HepG2 (cell line): ENCODE results near the gene WRAP73. TPM values are rescaled to one million over a fixed set of nuclear protein-coding genes. Genes with fewer than 3 reads are reported as not detected.
"Not testable (repeated sequence)": the region's sequence is repeated elsewhere in the genome, so short reads cannot be mapped to it uniquely, and the experiment has no call there.

Source experiments
- ATAC-seq: fragments of 200-7000 bp; cut with Tn5 transposase; 3 replicates; pipeline ENCODE4 v1.9.1; 2020; ENCODE audit warnings: mild to moderate bottlenecking, moderate library complexity
- BruUV-seq: library from RNA; stranded (reverse); fragments of 400-500 nt; replicated peaks from 2 replicates; lab custom pipeline; 2021; lab: Mats Ljungman, UMichigan
- CTCF ChIA-PET: fragments of 300-600 bp; formaldehyde crosslinking; extraction: SDS; loops from one replicate; lab custom pipeline; 2021; ENCODE audit warnings: low total read pairs, inconsistent platforms, low intra/inter-chr PET ratio; lab: Yijun Ruan, JAX
- POLR2A ChIA-PET: fragments of 350-600 bp; sonication (Branson Sonifier 250); formaldehyde crosslinking; loops from one replicate; lab custom pipeline; 2020; ENCODE audit warnings: antibody characterized with exemption, inconsistent platforms; lab: Yijun Ruan, JAX
- DNase-seq: peaks from one replicate; pipeline ENCODE4 v3.0.0-alpha.2; 2015; ENCODE audit warnings: low spot score
- FAIRE-seq: peaks from 3 replicates; lab custom pipeline; 2011; peaks lifted over from hg19 to GRCh38; lab: Jason Lieb, UNC
- H2AFZ ChIP-seq: one replicate; pipeline ENCODE4 v1.6.1; 2011; ENCODE audit warnings: low read length, inconsistent platforms
- H3K27ac ChIP-seq: fragments of 300-600 bp; 3 replicates; pipeline ENCODE4 v1.8.0; 2011; ENCODE audit warnings: mixed run types, mild to moderate bottlenecking, mixed read lengths, low read length, inconsistent platforms; ENCODE audit not compliant: insufficient read depth; ENCODE audit errors: extremely low read length
- H3K27me3 ChIP-seq, 2 experiments: fragments of 200-600 bp in 1 of 2; 2 replicates in 1 of 2; 3 replicates in 1 of 2; pipeline versions ENCODE4 v1.6.0 to v1.8.0; 2011; ENCODE audit warnings: low read length in 2 of 2, mild to moderate bottlenecking in 2 of 2, moderate library complexity in 2 of 2, inconsistent platforms in 1 of 2; ENCODE audit not compliant: insufficient read depth in 2 of 2, control insufficient read depth in 1 of 2
- H3K36me3 ChIP-seq, 2 experiments: fragments of 200-600 bp in 1 of 2; replicated peaks in 1 of 2; 2 replicates in 1 of 2; 3 replicates in 1 of 2; pipeline versions ENCODE4 v1.5.1 to v1.8.0; 2011; ENCODE audit warnings: low read length in 2 of 2, inconsistent platforms in 1 of 2; ENCODE audit not compliant: insufficient read depth in 2 of 2, control insufficient read depth in 1 of 2
- H3K4me1 ChIP-seq: 2 replicates; pipeline ENCODE4 v1.5.1; 2012; ENCODE audit warnings: low read length, inconsistent platforms; ENCODE audit not compliant: insufficient read depth
- H3K4me2 ChIP-seq: 2 replicates; pipeline ENCODE4 v1.6.0; 2011; ENCODE audit warnings: low read depth, low read length, inconsistent platforms
- H3K4me3 ChIP-seq, 3 experiments: fragments of 200-600 bp in 1 of 3; sonication (generic), shearing (Covaris generic) in 1 of 3; replicated peaks in 1 of 3; 2 replicates each; pipeline ENCODE4 v1.5.1; 2011 to 2016; ENCODE audit warnings: low read length in 3 of 3, inconsistent platforms in 2 of 3, low read depth in 2 of 3, mild to moderate bottlenecking in 2 of 3, control low read depth in 1 of 3, mixed read lengths in 1 of 3; ENCODE audit not compliant: insufficient read depth in 1 of 3
- H3K79me2 ChIP-seq: one replicate; pipeline ENCODE4 v1.6.1; 2011; ENCODE audit warnings: low read length, inconsistent platforms; ENCODE audit not compliant: insufficient read depth
- H3K9ac ChIP-seq: 2 replicates; pipeline ENCODE4 v1.6.0; 2011; ENCODE audit warnings: mild to moderate bottlenecking, low read depth, low read length, inconsistent platforms; ENCODE audit not compliant: insufficient read depth
- H3K9me3 ChIP-seq: 2 replicates; pipeline ENCODE4 v1.5.1; 2012; ENCODE audit warnings: mild to moderate bottlenecking, low read length
- H4K20me1 ChIP-seq: 2 replicates; pipeline ENCODE4 v1.6.0; 2011; ENCODE audit warnings: inconsistent platforms, mild to moderate bottlenecking, low read length, moderate library complexity; ENCODE audit not compliant: insufficient read depth
- CEBPB ChIP-seq: IDR thresholded peaks from 2 replicates; pipeline ENCODE4 v1.6.1; 2011; ENCODE audit warnings: low read depth, low read length, improper control_type of control experiment, borderline replicate concordance
- MNT ChIP-seq: fragments of 450-650 bp; IDR thresholded peaks from 2 replicates; pipeline ENCODE4 v1.6.1; 2016
- WGBS: methylation state at CpG from one replicate; pipeline ENCODE4 v1.1.6; 2017; ENCODE audit warnings: low lambda C conversion rate; 5-methylcytosine and 5-hydroxymethylcytosine counted together
- in situ Hi-C: cut with HindIII; loops from 2 replicates; pipeline ENCODE4 v1.10.0; 2017; ENCODE audit warnings: low pct_unique_long_range_greater_than_20kb; ENCODE audit not compliant: extremely low pct_ligation_motif_present
- intact Hi-C: fragments of 100-400 bp; cut with micrococcal nuclease; formaldehyde crosslinking; loops from one replicate; pipeline ENCODE4 v1.10.0; 2022; ENCODE audit not compliant: unreplicated experiment
- polyA plus RNA-seq, 8 experiments: library from polyadenylated mRNA; depleted of rRNA in 3 of 8; stranded (reverse) in 7 of 8; unstranded in 1 of 8; fragments of >200 nt; fragmentation: Illumina TruSeq in 4 of 8; extraction: Trizol in 4 of 8; gene quantifications; 2 replicates each; pipeline versions ENCODE4 v1.2.1 to v1.2.3, GENCODE V29; 2011 to 2016; ENCODE audit warnings: low read depth in 4 of 8, missing spikeins in 1 of 8, mixed read lengths in 1 of 8; ENCODE audit not compliant: insufficient read depth in 1 of 8
- total RNA-seq, 5 experiments: library from RNA; depleted of rRNA; stranded (reverse); fragments of >200 nt; fragmentation: Illumina TruSeq; extraction: Trizol; gene quantifications; 2 replicates each; pipeline ENCODE4 v1.2.3, GENCODE V29; 2016; ENCODE audit warnings: low read depth in 1 of 5

The WRAP73 gene
- total and polyA plus RNA-seq, 2 of the 13 experiments (the other 11 are each of a cell fraction or from before 2014, with no cell fraction given), result 18.1 to 40.4 TPM

- Histone ChIP-seq H3K4me3 (no peak overlapping the region), H4K20me1 (no peaks in the 10 kb centered on the region; the same call in 1 of the 2 replicates), H3K4me2 (no peak overlapping the region), H2AFZ (no peak overlapping the region), H3K9me3 (no peaks in the 10 kb centered on the region)
- WGBS, result 72% methylated on average over 19 of the region's 19 CpGs
- CTCF ChIA-PET, result interaction anchor here (1.2 kb wide), 1 partner anchor 33 kb away, joined by 5 read pairs; no protein-coding TSS in a partner anchor
- in situ Hi-C loops, result no loop called here
- POLR2A ChIA-PET, result no interaction called here
- TF ChIP-seq MNT, result peak; percentile 99
- TF ChIP-seq CEBPB, result no peak
- TF ChIP-seq, all 625 proteins: peak for 1
- H3K9ac ChIP-seq, result no peak overlapping the region
- no TSS peak for BruUV-seq
- no peak for FAIRE-seq
- H3K27ac ChIP-seq, result no peak overlapping the region
- peaks cover 5 to 41% of the 10 kb centered on the region in 2 experiments for H3K27me3 ChIP-seq
- no peaks in the 10 kb centered on the region for H3K36me3 ChIP-seq
- no peak for DNase-seq
- H3K4me1 ChIP-seq, result peaks cover 27% of the 10 kb centered on the region
- intact Hi-C loops, result loop anchor here (2.0 kb wide), 1 partner anchor 33 kb away; no protein-coding TSS in a partner anchor
- no peak for ATAC-seq
- H3K79me2 ChIP-seq, result no peaks in the 10 kb centered on the region
These were observed 63.8 kb downstream of the WRAP73 start for GRCh38 chr1:3585940-3586568.

- Histone ChIP-seq H3K27me3 (peaks cover 6 to 40% of the 10 kb centered on the region in 2 experiments), H3K4me1 (peaks cover 21% of the 10 kb centered on the region)
- ATAC-seq, in situ Hi-C loops, FAIRE-seq, H2AFZ ChIP-seq, H4K20me1 ChIP-seq, H3K4me3 ChIP-seq, H3K4me2 ChIP-seq, intact Hi-C loops, POLR2A ChIA-PET, H3K36me3 ChIP-seq, BruUV-seq, H3K9me3 ChIP-seq, H3K79me2 ChIP-seq, H3K9ac ChIP-seq, H3K27ac ChIP-seq, DNase-seq, CTCF ChIA-PET: not testable (repeated sequence)
- 23% methylated on average over 6 of the region's 6 CpGs for WGBS
These were observed 64.5 kb downstream of the WRAP73 start for GRCh38 chr1:3585353-3585868.
